OCI-LY3 (cell line): ENCODE data around the gene PRDM7.

Experiments
- CTCF ChIP-seq: fragments of 200-600, 300-600 bp; sonication (generic); IDR thresholded peaks from 2 replicates; pipeline ENCODE4 v1.5.1; 2014; ENCODE audit warnings: antibody characterized with exemption, low read length, low read depth
- EZH2phosphoT487 ChIP-seq: fragments of 200-600 bp; shearing (Covaris generic); IDR thresholded peaks from 2 replicates; pipeline ENCODE4 v1.6.1; 2018; ENCODE audit warnings: antibody characterized with exemption, mixed run types, low read depth

- TF ChIP-seq CTCF: no peak
- no peak for TF ChIP-seq EZH2phosphoT487
Observed at GRCh38 chr16:90020260-90020837, 56.8 kb downstream of the PRDM7 start.
